ENCODE measurements around the gene IRF2BPL. TPM values are rescaled to one million over a fixed set of nuclear protein-coding genes. Genes with fewer than 3 reads are reported as not detected.
A peak's percentile ranks its signal among the peaks of the same experiment; 100 is the strongest.

IRF2BPL gene
- total RNA-seq, 1 donor from 2014 or later = 18.1 TPM

DNA sequence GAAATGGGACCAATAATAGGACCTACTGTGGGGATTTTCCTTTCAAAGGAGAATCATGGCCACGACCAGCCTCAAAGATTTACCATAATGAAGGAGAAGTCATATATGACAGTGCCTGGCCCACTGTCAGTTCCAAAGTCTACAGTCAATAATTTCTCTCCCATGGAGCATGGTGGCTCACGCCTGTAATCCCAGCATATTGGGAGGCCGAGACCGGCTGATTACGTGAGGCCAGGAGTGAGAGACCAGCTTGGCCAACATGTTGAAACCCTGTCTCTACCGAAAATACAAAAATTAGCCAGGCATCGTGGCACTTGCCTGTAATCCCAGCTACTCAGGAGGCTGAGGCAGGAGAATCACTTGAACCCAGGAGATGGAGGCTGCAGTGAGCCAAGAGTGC is 13.8 kb downstream of the IRF2BPL start:
- ATAC-seq (no peak), DNase-seq (ENCODE audit: low spot score) (no peak)

DNA sequence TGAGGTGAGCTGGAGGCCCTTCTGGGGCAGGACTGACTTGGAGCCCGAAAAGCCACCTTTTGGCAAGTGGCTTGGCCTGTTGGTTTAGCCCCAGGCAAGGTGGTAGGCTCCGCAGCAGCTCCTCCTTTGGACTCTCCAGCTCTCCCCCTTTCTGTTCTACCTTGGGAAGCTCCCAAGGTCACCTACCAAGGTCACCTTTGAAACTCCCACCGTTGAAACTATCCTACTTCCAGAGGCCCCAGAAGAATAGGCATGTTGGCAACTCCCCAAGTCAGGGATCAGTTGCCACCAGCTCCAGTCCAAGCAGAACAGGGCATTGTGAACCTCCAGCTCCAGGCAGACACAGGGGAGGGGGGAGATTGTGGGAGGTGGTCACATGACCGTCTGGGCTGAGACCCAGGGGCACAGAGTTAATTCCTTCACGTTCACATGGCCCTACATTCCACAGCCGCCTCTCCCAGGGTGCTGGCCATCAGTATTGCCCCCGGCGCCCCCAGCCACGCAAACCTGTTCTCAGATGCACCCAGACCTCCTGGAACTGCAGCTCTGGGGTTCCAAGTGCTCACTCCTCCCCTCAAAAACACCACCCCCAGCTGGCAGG is 14.4 kb downstream of the IRF2BPL start:
- ATAC-seq = peak; percentile 80
- peak; percentile 73 for DNase-seq (ENCODE audit: low spot score)

DNA sequence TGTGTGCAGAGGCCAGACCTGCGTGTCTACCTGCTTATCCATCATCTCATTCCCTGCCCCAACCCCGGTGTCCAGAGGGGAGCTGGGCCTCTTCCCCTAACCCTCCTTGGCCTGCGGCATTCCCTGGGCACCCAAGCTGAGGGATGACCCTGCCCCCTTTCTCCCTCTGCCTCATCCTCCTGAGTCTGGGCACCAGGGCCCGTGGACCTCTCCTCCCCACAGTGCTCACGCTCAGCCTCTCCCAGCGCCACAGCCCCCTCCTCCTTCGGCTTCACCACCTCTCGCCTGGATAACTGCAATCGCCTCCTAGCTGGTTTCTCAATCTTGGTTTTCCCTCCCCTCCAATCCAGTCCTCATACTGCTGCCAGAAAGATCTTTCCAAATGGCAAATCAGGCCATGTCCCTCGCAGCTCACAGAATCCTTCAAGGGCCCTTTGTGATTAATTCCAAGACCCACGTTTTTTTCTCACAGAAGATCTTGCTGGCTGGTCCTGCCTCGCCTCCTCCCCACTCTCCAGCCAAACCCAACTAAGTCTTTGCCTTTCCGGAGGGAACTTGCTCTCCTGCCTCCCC is 16.2 kb downstream of the IRF2BPL start:
- no peak for ATAC-seq

DNA sequence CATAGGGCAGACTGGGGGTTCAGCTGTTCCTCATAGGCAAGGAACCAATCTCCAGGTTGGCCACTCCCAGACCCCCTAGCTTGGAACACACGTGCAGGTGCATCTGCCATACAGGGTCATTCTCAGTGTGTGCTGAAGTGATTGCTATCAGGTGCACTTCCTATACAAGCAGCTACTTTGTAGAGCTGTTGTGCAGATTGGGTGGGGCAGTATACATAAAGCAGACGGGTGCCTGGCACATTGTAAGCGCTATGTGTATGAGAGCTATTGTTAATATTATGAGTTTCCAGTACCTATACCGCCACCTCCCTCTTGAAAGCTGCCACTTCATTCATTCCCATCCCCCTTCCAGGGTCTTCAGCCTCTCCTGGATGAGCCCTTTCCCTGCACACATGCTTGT is 17.3 kb downstream of the IRF2BPL start:
- ATAC-seq = no peak
- DNase-seq (ENCODE audit: low spot score) = no peak

More for the DNA sequence above, 16.2 kb downstream of the IRF2BPL start:
- no peak for DNase-seq (ENCODE audit: low spot score)

DNA sequence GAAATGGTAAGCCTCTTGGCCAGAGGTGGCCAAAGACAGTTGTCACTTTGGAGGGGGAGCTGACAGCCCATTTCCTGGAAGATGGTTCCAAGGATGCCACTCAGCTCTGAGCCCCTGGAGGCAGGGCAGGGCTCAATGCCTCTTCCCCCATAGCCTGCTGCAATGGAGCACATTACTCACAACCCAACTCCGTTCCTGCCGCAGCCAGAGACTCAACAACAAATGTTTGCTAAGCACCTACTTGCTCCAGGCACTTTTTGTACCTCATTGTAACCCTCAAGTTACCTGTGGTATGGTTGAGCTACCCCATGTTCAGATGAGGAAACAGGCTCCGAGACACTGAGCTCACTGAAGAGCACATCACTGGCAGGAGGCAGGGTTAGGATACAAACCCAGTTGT is 19.5 kb downstream of the IRF2BPL start:
- DNase-seq (ENCODE audit: low spot score) (no peak), ATAC-seq (no peak)

DNA sequence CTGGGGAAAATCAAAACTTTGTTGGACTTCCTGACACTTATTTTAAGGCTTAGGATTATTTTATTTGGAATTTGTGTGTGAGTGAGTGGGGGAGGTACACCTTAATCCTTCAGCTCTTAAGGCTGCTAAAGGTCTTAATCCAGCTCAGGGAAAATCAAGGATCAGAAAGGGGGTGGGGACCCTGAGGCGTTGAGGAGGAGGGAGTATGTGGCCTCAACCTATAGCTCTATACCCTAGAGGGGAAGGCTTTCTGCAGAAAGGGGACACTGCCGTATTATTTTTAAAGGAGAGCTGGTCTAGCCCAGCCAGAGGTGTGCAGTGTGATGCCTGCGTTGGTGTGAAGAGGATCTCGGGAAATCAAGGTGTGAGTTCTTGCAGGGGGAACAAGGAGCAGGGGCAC is 20.0 kb downstream of the IRF2BPL start:
- ATAC-seq (no peak), DNase-seq (ENCODE audit: low spot score) (no peak)

DNA sequence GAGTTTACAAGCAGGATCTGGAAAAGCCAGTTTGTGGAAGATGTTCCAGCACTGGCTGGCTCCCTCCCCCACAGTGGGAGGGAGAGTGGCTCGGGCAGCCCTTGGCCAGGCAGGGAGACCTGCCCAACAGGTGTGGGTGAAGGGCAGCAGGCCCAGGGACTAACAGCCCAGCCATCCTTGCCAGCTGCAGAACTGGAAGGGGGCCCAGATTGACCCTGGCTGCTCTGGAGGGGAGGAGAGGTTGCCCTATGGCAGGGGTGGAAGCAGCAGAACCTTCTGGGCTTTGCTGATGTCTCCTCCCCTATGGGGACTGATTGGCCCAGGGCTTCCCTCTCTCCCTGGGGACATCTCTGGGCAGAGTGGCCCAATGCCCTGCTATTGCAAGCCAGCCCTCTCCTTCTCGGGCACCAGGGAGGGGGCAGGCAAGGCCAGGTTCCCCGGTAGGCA is 20.5 kb downstream of the IRF2BPL start:
- ATAC-seq = peak; percentile 87
- peak; percentile 99 for DNase-seq (ENCODE audit: low spot score)

DNA sequence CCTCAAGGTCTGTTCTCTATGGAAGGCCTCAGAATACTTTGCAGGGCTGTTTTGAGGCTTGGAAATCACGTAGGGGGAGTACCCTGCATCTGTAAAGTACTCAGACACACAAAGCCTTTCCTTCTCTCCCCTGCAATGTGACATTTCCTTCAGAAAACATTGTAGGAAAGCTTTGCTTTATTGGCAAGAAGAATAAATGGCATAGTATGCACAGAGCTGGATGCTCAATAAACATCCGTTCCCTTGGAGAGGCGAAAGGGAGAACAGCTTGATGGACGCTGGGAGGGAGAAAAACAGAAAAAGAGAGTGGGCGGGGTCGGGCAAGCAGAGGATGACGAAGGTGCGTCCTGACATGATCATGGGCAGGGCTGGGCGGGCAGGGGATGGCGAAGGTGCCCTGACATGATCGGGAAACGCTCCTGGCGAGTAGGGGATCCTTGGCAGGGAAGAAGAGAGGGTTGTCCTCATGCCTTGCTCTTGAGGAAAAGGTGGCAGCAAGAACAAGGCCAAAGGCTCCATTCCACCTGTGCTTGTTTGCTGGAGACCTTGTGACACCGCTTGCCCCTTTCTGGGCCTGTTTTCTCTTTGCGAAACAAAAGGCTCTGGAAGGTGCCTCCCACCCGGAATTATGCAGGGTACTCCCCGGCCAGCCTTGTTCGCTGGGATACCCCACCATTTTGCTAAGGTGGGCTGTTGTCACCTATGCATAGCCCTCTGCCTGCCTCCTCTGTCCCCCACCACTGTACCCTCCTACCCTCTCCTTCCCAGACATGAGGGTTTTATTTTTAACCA is 21.1 kb downstream of the IRF2BPL start:
- DNase-seq (ENCODE audit: low spot score) = no peak
- peak; percentile 1 for ATAC-seq

DNA sequence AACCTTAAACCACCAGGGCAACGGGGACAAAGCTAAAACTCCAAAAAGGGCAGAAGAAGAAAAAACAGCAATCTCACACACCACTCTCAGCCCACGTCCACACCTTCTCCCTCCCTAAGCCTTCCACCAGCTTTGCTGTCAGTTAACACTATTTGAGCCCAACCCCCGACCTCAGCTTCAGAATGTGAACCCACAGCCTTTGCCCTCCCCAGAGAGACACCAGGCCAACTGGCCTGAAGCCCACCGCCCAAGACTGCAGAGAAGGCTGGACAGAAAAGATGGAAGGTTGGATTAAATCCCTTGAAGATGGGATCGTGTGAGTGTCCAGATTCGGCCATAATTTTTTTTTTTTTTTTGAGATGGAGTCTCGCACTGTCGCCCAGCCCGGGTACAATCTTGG is 22.4 kb downstream of the IRF2BPL start:
- no peak for DNase-seq (ENCODE audit: low spot score)
- no peak for ATAC-seq

DNA sequence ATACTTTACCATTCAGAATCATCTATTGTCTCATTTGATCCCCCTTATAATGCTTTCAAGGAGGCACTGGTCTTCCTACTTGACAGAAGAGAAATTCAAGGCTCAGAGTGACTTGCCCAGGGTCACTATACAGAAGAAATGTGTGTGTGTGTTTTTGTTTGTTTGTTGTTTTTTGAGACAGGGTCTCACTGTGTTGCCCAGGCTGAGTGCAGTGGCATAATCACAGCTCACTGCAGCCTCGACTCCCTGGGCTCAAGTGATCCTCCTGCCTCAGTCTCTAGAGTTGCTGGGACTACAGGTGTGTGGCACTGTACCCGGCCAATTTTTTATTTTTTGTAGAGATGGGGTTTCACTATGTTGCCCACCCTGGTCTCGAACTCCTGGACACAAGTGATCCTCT is 22.9 kb downstream of the IRF2BPL start:
- no peak for ATAC-seq
- no peak for DNase-seq (ENCODE audit: low spot score)

DNA sequence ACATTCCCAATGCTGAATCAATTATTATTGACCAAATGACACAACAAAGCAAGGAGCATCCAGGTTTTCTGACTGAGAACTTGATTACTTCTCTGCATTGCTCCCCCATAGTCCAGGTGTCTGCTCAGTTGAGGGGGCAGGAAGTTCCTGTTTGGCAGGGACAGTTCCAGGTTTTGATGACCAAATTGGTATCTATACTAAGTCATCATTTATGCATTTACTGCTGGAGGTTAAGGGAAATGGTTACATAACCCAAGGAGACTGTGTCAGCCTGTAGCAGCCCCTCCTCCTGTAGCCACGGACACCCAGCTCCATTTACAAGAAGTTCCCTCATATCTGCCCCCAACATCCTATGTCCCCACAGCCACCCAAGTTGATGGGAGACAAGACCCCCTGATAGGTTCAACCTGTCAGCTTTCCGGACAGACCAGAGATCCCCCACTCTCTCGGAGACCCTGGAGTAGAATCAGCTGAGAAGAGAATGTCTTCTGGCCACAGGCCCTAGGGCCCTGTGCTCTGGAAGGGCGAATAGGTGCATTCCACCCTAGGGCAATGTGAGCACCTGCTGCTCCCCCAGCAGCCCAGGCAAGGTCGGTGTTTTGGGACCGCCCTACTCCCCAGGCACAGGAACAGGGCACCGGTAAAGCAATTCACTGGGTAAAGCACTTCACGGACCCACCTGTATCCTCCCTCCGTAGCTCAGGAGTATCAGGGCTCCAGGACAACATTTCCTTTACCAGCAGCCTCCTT is 23.6 kb downstream of the IRF2BPL start:
- no peak for DNase-seq (ENCODE audit: low spot score)
- ATAC-seq = no peak

DNA sequence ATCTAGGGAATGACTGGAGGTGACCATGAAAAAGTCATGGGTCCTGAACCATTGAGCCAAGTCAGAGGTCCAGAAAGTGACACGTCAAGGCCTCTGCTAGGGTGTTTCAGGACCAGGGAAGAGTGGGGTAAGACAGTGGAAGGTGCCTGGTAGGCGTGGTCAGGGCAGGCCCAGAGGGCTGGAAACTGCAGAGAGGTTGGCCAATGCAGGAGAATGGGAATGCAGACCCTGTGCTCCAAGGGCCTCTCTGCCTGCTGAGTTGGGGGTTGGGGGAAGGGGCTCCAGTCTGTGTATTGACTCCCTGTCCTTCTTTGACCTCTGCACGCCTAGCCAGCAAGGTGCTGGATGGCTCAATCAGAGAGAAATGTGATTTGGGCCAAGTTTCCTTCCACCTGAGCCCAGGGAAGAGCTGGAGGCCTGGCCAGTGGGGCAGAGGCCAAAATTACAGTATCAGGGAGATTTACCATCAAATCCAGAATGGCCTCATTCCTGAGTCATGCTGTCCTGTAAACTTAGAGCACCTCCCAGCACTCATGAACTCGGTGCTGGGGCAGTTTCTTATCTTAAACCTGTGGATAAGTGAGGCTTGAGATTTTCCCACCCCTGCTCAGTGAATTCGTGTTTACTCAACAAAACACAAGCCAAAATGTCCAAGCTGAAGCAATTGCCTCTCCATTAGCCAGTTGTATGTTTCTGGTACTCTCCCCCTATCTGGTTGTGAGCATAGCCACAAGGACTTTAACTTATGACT is 24.4 kb downstream of the IRF2BPL start:
- peak; percentile 16 for ATAC-seq
- no peak for DNase-seq (ENCODE audit: low spot score)

DNA sequence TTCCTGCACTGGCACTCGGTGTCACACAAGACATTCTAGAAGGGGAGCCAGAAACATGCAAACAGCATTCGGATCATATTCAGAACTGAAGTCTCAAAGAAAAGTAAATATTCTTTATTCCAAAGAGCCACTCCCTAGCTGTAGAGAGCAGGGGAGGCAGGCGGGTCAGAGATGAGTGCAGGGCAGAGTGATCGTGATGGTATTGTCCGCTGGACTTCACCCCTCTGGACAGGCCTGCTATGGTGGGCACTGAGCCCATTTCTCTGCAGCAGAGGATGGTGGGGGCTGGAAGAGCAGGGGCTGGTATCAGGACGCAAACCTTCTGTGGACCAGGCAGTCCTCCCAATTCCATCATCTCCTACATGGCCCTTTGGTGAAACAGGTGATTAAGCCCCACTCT is 25.6 kb downstream of the IRF2BPL start:
- DNase-seq (ENCODE audit: low spot score) (no peak), ATAC-seq (peak; percentile 57)

DNA sequence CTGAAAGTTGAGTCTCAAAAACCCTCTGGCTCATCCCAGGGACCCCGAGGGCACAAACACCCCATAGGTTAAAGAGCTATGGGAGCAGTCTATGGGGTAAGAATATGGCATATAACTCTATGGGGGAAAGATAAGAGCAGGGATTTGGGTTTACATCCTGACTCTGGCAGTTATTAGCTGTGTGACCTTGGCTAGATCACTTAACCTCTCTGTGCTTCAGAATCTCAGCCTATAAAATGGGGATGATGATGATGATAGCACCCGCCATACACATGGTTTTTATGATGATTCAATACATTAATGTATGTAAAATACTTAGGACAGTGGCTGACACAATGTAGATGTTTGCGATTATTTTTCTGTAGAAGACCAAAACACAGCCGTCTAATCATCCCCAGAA is 26.2 kb downstream of the IRF2BPL start:
- ATAC-seq = no peak
- DNase-seq (ENCODE audit: low spot score) = no peak

DNA sequence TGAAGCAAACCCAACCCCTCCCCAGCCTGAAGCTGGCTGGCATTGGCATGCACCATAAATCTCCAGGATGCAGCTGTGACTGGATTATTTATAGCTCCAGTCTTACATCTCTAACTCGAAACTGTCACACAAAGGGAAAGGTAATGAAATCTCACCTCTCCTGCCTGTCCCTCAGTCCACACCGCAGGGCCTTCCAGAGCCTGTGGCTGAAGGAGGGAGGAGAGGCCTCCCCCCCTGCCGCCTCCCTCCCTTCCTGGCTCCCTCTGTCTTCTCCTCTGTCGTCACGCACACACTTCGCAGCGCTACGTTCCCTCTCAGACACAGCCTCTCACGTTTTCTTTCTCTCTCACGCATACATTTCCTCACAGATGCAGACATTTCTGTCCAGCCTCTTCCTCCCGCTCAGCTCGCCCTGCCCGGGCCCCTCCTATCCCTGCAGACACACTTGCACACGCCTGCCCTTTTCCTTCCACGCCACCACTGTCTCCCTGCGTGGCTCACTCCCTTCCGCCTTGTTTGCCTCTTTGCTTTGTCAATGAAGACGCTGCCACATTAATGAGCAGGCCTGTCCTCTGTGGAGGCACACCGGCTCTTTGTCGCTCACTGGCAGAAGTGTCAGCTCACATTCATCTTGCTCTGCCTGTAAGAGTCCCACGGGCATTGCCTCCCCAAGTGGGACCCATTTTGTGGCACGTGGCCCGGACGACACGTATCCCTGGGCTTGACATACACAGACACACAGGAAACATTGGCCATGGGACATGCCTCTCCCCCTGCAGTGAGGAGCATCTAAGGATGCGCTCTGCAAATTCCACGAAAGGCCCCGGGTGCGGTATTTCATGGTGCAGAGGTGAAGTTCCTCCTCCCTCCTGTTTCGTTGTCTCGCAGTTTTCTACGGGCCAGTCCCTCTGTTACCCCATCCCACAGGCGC is 27.9 kb downstream of the IRF2BPL start:
- ATAC-seq (no peak), DNase-seq (ENCODE audit: low spot score) (no peak)

DNA sequence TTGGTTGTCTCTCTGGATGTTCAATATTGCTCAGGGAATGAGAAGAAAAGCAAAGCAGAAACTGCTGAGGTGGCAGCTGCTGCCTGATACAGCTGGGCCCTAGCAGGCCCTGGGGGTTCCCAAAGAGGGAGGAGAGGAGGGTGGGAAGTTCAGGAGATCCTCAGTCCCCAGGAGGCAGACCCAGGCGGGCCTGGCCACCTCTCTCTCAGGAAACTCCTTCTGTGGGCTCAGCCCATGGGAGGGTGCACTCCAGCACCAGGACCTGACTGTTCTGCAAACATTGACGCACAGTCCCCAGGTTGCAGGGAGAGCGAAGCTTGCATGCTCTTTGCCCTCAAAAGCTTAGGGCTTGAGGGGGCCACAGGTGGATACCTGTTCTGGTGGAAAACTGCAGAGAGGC is 29.6 kb downstream of the IRF2BPL start:
- ATAC-seq (no peak), DNase-seq (ENCODE audit: low spot score) (no peak)

DNA sequence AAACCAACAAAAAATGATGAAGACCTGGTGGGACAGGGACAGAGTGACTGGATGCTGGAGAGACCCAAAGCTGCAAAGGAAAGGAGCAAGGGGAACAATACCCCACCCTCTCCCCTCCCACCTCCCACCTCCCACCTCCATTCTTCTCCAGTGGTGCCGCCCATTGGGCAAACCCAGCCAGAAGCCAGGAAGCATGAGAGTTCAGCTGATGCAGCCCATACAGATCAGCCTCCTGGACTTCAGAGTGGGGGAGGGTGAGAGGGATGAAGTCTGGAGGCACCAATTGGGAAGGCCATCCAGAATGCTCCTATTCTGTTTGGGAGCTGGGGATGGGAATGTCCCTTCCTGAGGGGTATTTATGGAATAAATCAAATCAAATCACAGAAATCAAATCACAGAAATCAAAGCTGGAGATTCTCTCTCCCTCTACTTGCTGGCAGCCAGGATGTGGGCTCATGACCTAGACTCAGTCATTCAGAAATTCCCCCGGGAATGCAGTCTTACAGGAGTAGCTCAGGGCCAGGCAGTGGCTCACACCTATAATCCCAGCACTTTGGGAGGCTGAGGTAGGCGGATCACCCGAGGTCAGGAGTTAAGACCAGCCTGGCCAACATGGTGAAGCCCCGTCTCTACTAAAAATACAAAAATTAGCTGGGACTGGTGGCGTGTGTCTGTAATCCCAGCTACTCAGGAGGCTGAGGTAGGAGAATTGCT is 31.1 kb downstream of the IRF2BPL start:
- DNase-seq (ENCODE audit: low spot score) (no peak), ATAC-seq (no peak)

DNA sequence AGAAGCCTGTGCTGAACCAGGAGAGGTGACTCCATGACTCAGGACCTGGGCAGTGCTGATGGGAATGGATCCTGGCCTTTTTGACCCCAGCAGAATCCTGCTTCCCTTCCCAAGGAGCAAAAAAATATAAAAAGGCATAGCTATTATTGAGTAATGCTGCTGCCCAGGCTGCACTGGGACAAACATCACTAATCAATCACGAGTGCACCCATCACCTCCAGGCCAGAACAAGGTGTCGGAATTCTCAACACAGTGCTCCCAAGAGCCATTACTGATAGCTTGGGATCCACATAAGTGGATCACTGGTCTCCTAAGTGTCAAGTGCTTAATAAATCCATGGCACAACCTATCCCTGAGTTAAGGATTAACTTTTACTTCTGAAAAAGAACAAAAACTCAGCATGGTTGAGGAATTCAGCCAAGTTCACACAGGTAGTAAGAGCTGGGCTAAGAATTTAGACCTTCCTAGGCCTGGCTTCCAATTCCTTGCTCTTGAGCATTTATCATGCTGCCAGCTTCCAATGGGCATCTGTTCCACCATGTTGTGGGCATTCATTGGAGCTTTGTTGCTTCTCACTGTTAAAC is 31.9 kb downstream of the IRF2BPL start:
- no peak for DNase-seq (ENCODE audit: low spot score)
- peak; percentile 58 for ATAC-seq
